Endothelial cell of umbilical vein (primary cell): ENCODE data around the gene ARL8A. TPM values are rescaled to one million over a fixed set of nuclear protein-coding genes. Genes with fewer than 3 reads are reported as not detected.

Experiments
- BruUV-seq: library from RNA; stranded (reverse); fragments of 400-500 nt; replicated peaks from 2 replicates; lab custom pipeline; 2021; lab: Mats Ljungman, UMichigan
- CTCF ChIA-PET: fragments of 300-600, 350-600 bp; sonication (Branson Sonifier 250); formaldehyde crosslinking; loops from one replicate; lab custom pipeline; 2021; ENCODE audit warnings: antibody characterized with exemption, inconsistent platforms; lab: Charles Lee
- POLR2A ChIA-PET: fragments of 300-600, 350-600 bp; sonication (Branson Sonifier 250); formaldehyde crosslinking; loops from one replicate; lab custom pipeline; 2021; ENCODE audit warnings: antibody characterized with exemption, inconsistent platforms; lab: Charles Lee
- DNase-seq: peaks from one replicate; pipeline ENCODE4 v3.0.0-alpha.2; 2011; ENCODE audit warnings: low read depth, low spot score
- FAIRE-seq: peaks from 2 replicates; lab custom pipeline; 2011; peaks lifted over from hg19 to GRCh38; lab: Jason Lieb, UNC
- H2AFZ ChIP-seq: 2 replicates; pipeline ENCODE4 v1.6.0; 2012; ENCODE audit warnings: low read depth, low read length, control low read depth, inconsistent platforms
- H3K27ac ChIP-seq: 2 replicates; pipeline ENCODE4 v1.5.1; 2011; ENCODE audit warnings: low read depth, mild to moderate bottlenecking, control low read depth, low read length, moderate library complexity; ENCODE audit not compliant: insufficient read depth
- H3K27me3 ChIP-seq, 2 experiments: 2 replicates each; pipeline versions ENCODE4 v1.6.0 to v1.6.1; 2011; ENCODE audit warnings: low read length in 2 of 2, mixed read lengths in 1 of 2; ENCODE audit not compliant: control insufficient read depth in 2 of 2, insufficient read depth in 2 of 2
- H3K36me3 ChIP-seq, 2 experiments: 2 replicates in 1 of 2; 3 replicates in 1 of 2; pipeline ENCODE4 v1.5.1; 2011; ENCODE audit warnings: low read length in 2 of 2, mild to moderate bottlenecking in 1 of 2, moderate library complexity in 1 of 2; ENCODE audit not compliant: control insufficient read depth in 2 of 2, insufficient read depth in 2 of 2; ENCODE audit errors: extremely low read depth in 1 of 2
- H3K4me1 ChIP-seq: 3 replicates; pipeline ENCODE4 v1.5.1; 2011; ENCODE audit warnings: mild to moderate bottlenecking, low read length; ENCODE audit not compliant: control insufficient read depth, insufficient read depth; ENCODE audit errors: extremely low read depth
- H3K4me2 ChIP-seq: 2 replicates; pipeline ENCODE4 v1.6.1; 2011; ENCODE audit warnings: low read length, control low read depth, mixed read lengths; ENCODE audit not compliant: insufficient read depth
- H3K4me3 ChIP-seq, 3 experiments: fragments of 200-600 bp in 1 of 3; sonication (generic), shearing (Covaris generic) in 1 of 3; replicated peaks in 1 of 3; 2 replicates each; pipeline ENCODE4 v1.5.1; 2011 to 2016; ENCODE audit warnings: control low read depth in 3 of 3, low read length in 3 of 3, mild to moderate bottlenecking in 2 of 3, inconsistent platforms in 1 of 3, low read depth in 1 of 3, moderate library complexity in 1 of 3; ENCODE audit not compliant: insufficient read depth in 1 of 3
- H3K79me2 ChIP-seq: 2 replicates; pipeline ENCODE4 v1.6.0; 2012; ENCODE audit warnings: low read length, inconsistent platforms; ENCODE audit not compliant: control insufficient read depth, insufficient read depth
- H3K9ac ChIP-seq: replicated peaks from 2 replicates; pipeline ENCODE3; 2011; ENCODE audit warnings: low read length, control low read depth; ENCODE audit not compliant: insufficient read depth; ENCODE audit errors: extremely low read depth
- H3K9me1 ChIP-seq: replicated peaks from 3 replicates; pipeline ENCODE4 v1.6.0; 2011; ENCODE audit warnings: mild to moderate bottlenecking, low read length; ENCODE audit not compliant: control insufficient read depth, insufficient read depth; ENCODE audit errors: extremely low read depth
- H3K9me3 ChIP-seq: replicated peaks from 2 replicates; pipeline ENCODE4 v1.5.1; 2012; ENCODE audit warnings: low read length, inconsistent platforms; ENCODE audit not compliant: control insufficient read depth, insufficient read depth
- H4K20me1 ChIP-seq: replicated peaks from 2 replicates; pipeline ENCODE3; 2011; ENCODE audit warnings: mild to moderate bottlenecking, low read length; ENCODE audit not compliant: control insufficient read depth, insufficient read depth; ENCODE audit errors: extremely low read depth
- FOS ChIP-seq: IDR thresholded peaks from 2 replicates; pipeline ENCODE4 v1.6.1; 2011; ENCODE audit warnings: mild to moderate bottlenecking, low read length, moderate library complexity, borderline replicate concordance; ENCODE audit not compliant: insufficient read depth
- POLR2A ChIP-seq: IDR thresholded peaks from 2 replicates; pipeline ENCODE4 v1.6.1; 2012; ENCODE audit warnings: low read depth, mild to moderate bottlenecking, control low read depth, low read length
- POLR2AphosphoS5 ChIP-seq: IDR thresholded peaks from 2 replicates; pipeline ENCODE4 v1.6.1; 2012; ENCODE audit warnings: low read depth, mild to moderate bottlenecking, control low read depth, low read length, moderate library complexity; ENCODE audit not compliant: insufficient read depth
- dilution Hi-C: fragments of 300-500 bp; cut with MboI; formaldehyde crosslinking; loops from one replicate; pipeline ENCODE4 v1.15.0; 2019; ENCODE audit warnings: low sequenced_read_pairs; ENCODE audit not compliant: extremely low pct_ligation_motif_present
- intact Hi-C: fragments of 100-400 bp; cut with micrococcal nuclease; formaldehyde crosslinking; loops from one replicate; pipeline ENCODE4 v1.10.0; 2022
- polyA plus RNA-seq, 4 experiments: library from polyadenylated mRNA; depleted of rRNA in 3 of 4; stranded (reverse) in 3 of 4; unstranded in 1 of 4; fragments of >200 nt; gene quantifications; 2 replicates each; pipeline versions ENCODE4 v1.2.1 to v1.2.3, GENCODE V29; 2011 to 2012; ENCODE audit warnings: missing spikeins in 1 of 4
- total RNA-seq: library from RNA; stranded (reverse); gene quantifications from 2 replicates; pipeline ENCODE4 v1.2.3, GENCODE V29; 2021
- TF ChIP-seq, protein P1 (sequence below), 2 donors: IDR thresholded peaks; 1 replicate in 1 of 2; 2 replicates in 1 of 2; pipeline ENCODE4 v1.5.1; 2011; ENCODE audit warnings: low read length in 2 of 2, mild to moderate bottlenecking in 2 of 2, moderate library complexity in 2 of 2, control low read depth in 1 of 2, inconsistent platforms in 1 of 2, low read depth in 1 of 2; ENCODE audit not compliant: insufficient read depth in 1 of 2; ENCODE audit errors: extremely low read depth in 1 of 2
- TF ChIP-seq, protein P2 (sequence below): IDR thresholded peaks from 2 replicates; pipeline ENCODE4 v1.6.1; 2011; ENCODE audit not compliant: insufficient read depth, insufficient read length

The ARL8A gene
- total and polyA plus RNA-seq, 2 donors (not counting 3 experiments of a cell fraction or from before 2014, with no cell fraction given): 54.3 to 69.5 TPM

DNA sequence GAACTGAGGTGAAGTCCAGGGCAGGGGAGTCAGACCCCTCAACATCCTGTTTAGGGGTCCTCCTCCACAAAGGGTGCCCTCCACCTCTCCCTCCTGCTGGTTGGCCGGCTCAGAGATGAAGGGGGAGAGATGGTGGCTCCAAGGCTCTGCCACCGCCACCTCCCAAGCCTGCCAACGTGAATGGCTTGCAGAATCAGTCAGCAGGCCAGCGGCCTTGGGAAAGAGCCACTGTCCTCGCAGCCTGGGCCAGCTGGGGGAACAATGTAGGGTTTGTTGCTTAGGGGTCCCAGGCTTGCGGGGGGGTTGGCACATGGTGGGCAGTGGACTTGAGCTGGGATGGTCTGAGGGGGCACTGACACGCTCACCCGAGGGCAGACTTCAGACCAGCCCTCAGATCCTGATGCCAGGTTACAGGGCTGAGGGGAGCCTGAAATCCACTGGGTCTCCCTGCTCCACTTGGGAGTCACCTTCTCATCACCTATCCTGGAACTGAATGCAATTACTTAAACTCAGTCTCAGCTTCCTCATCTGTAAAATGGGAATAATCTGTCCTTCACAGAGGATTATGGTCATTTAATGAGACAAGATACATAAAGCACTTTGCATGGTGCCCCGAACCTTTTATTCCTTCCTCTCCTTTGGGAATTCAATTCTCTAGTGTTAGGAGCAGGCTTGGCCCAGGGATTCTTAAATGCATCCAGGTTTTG, 13.6 kb downstream of the ARL8A start:
- peaks cover 0 to 6% of the 10 kb centered on the region in 2 experiments for H3K27me3 ChIP-seq
- H3K79me2 ChIP-seq: no peaks in the 10 kb centered on the region
- no TSS peak for BruUV-seq
- ChIA-PET POLR2A (no interaction called here), CTCF (interaction anchor here (1.0 to 4.5 kb wide), 4 partner anchors 8 to 131 kb away, joined by 3 to 19 read pairs (median 4); partner anchors contain the start of gene GPR37L1)
- H3K9ac ChIP-seq: no peak overlapping the region
- H3K9me1 ChIP-seq: no peaks in the 10 kb centered on the region
- no peaks in the 10 kb centered on the region for H3K4me1 ChIP-seq
- DNase-seq: no peak
- no peak overlapping the region for H3K4me3 ChIP-seq
- dilution Hi-C loops (no loop called here), intact Hi-C loops (no loop called here)
- H2AFZ ChIP-seq: no peak overlapping the region
- H3K27ac ChIP-seq: no peak overlapping the region
- TF ChIP-seq POLR2AphosphoS5: peak; percentile 21
- TF ChIP-seq, protein P1, sequence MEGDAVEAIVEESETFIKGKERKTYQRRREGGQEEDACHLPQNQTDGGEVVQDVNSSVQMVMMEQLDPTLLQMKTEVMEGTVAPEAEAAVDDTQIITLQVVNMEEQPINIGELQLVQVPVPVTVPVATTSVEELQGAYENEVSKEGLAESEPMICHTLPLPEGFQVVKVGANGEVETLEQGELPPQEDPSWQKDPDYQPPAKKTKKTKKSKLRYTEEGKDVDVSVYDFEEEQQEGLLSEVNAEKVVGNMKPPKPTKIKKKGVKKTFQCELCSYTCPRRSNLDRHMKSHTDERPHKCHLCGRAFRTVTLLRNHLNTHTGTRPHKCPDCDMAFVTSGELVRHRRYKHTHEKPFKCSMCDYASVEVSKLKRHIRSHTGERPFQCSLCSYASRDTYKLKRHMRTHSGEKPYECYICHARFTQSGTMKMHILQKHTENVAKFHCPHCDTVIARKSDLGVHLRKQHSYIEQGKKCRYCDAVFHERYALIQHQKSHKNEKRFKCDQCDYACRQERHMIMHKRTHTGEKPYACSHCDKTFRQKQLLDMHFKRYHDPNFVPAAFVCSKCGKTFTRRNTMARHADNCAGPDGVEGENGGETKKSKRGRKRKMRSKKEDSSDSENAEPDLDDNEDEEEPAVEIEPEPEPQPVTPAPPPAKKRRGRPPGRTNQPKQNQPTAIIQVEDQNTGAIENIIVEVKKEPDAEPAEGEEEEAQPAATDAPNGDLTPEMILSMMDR (IDR thresholded peaks at IDR 0.05; ENCODE audit: extremely low read depth in 1 of 2, insufficient read depth in 1 of 2, low read depth in 1 of 2, low read length in 2 of 2): no peak
- TF ChIP-seq, protein P2, sequence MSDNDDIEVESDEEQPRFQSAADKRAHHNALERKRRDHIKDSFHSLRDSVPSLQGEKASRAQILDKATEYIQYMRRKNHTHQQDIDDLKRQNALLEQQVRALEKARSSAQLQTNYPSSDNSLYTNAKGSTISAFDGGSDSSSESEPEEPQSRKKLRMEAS: no peak
- no peak for TF ChIP-seq FOS
- peak; percentile 18 for TF ChIP-seq POLR2A
- H3K36me3 ChIP-seq: peaks cover 9 to 26% of the 10 kb centered on the region in 2 experiments
- H3K9me3 ChIP-seq: no peaks in the 10 kb centered on the region
- no peaks in the 10 kb centered on the region for H4K20me1 ChIP-seq
- no peak for FAIRE-seq
- no peak overlapping the region for H3K4me2 ChIP-seq
